NCI-H2107 treated with DMSO at 0.1 percent for 48 hours (cell line): ENCODE measurements around the gene ZC3HAV1.
"Not testable (repeated sequence)": the region's sequence is repeated elsewhere in the genome, so short reads cannot be mapped to it uniquely, and the experiment has no call there.

Experiments
- DNase-seq: peaks from one replicate; lab custom pipeline; 2025; ENCODE audit not compliant: unreplicated experiment; lab: John Stamatoyannopoulos, UW

ZC3HAV1 gene

GRCh38 chr7:139055674-139056073 lies 53.8 kb downstream of the ZC3HAV1 start:
- DNase-seq, result no peak

- DNase-seq, result not testable (repeated sequence)
These were observed 54.9 kb downstream of the ZC3HAV1 start for GRCh38 chr7:139054656-139055055.

GRCh38 chr7:139054101-139054500 lies 55.4 kb downstream of the ZC3HAV1 start:
- DNase-seq, result no peak

- no peak for DNase-seq
These were observed 57.9 kb downstream of the ZC3HAV1 start for GRCh38 chr7:139051655-139052054.

- no peak for DNase-seq
These were observed 59.6 kb downstream of the ZC3HAV1 start for GRCh38 chr7:139049936-139050335.

GRCh38 chr7:139049111-139049510 lies 60.4 kb downstream of the ZC3HAV1 start:
- DNase-seq, result no peak

- DNase-seq, result no peak
These were observed 61.5 kb downstream of the ZC3HAV1 start for GRCh38 chr7:139047970-139048369.

- DNase-seq, result peak; percentile 95
These were observed 63.4 kb downstream of the ZC3HAV1 start for GRCh38 chr7:139046143-139046542.

GRCh38 chr7:139044813-139045794 lies 64.4 kb downstream of the ZC3HAV1 start:
- no peak for DNase-seq

- DNase-seq, result peak; percentile 27
These were observed 65.4 kb downstream of the ZC3HAV1 start for GRCh38 chr7:139043823-139044812.

- peak; percentile 33 for DNase-seq
These were observed 68.0 kb downstream of the ZC3HAV1 start for GRCh38 chr7:139041378-139042085.

GRCh38 chr7:139038691-139039090 lies 70.8 kb downstream of the ZC3HAV1 start:
- no peak for DNase-seq

GRCh38 chr7:139036901-139037300 lies 72.6 kb downstream of the ZC3HAV1 start:
- DNase-seq, result no peak

- no peak for DNase-seq
These were observed 73.8 kb downstream of the ZC3HAV1 start, which contains the start of gene ZC3HAV1L for GRCh38 chr7:139035586-139036353. TSS of gene ZC3HAV1L (minus strand) at chr7:139036042. CDS start at chr7:139036017, 25 bp downstream.

- DNase-seq, result no peak
These were observed 74.5 kb downstream of the ZC3HAV1 start for GRCh38 chr7:139034855-139035585.

GRCh38 chr7:139034336-139034735 lies 75.2 kb downstream of the ZC3HAV1 start:
- DNase-seq, result no peak

- DNase-seq, result no peak
These were observed 76.0 kb downstream of the ZC3HAV1 start for GRCh38 chr7:139033346-139034114.

- DNase-seq, result no peak
These were observed 77.0 kb downstream of the ZC3HAV1 start for GRCh38 chr7:139032473-139032872.
